ENCODE data around the gene ZNF524.
A peak's percentile ranks its signal among the peaks of the same experiment; 100 is the strongest.

The ZNF524 gene

GRCh38 chr19:55644191-55644833, 44.2 kb downstream of the ZNF524 start:
- no peak for DNase-seq

DNA sequence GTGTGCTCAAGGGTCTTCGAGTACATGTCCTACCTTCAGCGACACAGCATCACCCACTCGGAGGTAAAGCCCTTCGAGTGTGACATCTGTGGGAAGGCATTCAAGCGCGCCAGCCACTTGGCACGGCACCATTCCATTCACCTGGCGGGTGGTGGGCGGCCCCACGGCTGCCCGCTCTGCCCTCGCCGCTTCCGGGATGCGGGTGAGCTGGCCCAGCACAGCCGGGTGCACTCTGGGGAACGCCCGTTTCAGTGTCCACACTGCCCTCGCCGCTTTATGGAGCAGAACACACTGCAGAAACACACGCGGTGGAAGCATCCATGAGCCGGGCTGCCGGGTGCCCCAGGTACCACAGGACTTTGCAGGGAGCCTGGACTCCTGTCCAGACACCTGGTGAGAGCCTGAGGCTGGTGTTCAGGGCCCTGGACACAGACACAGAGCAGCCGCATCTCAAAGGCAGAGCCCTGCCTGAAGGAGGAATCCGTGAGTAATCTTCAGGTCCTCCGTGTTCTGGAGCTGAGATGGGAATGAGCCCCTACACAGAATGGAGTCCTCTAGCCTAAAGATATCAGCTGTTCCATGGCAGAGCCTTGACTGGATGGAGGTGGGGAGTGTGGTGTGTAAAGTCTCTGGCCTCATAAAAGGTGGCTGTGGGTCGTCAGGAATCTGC, 44.9 kb downstream of the ZNF524 start:
- no peak for DNase-seq

- DNase-seq = no peak
Measured at GRCh38 chr19:55645512-55645881, 45.4 kb downstream of the ZNF524 start.

- no peak for DNase-seq
Measured at GRCh38 chr19:55646889-55647731, 47.0 kb downstream of the ZNF524 start.

DNA sequence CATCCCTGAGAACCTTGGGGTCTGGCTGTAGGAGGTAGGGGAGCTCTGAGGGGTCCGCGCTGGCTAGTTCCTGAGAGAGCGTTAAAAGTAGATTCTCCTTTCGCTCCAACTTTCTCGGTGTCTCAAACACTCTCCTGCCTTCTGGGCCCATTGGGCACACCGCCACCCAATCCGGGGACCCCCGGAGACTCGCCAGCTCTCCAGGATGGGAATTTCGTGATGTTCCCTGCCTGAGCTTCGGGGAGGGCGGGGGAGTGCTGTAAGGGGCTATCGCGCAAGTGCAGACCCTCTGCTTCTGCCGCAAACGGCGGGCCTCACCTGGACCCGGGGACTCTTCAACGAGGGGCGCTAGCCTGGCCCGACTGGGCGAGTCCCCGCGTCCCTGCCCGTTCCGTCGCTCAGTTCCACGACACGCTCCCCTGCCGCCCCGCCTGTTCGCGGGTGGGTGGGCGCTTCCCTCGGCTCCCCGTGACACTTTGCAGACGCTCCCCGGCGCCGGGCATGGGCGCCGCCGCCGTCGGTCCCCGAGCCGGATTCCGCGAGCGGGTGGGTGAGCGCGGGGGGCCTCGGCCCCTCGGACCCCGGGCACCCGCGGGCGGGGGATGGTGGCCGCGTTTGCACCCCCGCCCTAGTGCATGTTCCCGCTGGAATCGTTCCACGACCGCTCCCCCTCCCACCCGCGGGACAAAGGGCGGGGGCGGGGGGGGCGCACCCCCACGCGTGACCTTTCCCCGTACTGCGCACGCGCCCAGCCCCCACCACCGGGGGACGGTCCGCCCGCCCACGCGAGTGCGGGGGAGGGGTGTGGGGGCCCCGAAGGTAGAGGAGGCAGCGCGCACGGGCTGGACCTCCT, 47.9 kb downstream of the ZNF524 start, which contains the start of gene CCDC106:
CCDC106 (plus strand) TSS at position 481 of the 853 bp plus-strand sequence. CDS start 835 bp downstream, outside the sequence.
- peak; percentile 53 for DNase-seq

DNA sequence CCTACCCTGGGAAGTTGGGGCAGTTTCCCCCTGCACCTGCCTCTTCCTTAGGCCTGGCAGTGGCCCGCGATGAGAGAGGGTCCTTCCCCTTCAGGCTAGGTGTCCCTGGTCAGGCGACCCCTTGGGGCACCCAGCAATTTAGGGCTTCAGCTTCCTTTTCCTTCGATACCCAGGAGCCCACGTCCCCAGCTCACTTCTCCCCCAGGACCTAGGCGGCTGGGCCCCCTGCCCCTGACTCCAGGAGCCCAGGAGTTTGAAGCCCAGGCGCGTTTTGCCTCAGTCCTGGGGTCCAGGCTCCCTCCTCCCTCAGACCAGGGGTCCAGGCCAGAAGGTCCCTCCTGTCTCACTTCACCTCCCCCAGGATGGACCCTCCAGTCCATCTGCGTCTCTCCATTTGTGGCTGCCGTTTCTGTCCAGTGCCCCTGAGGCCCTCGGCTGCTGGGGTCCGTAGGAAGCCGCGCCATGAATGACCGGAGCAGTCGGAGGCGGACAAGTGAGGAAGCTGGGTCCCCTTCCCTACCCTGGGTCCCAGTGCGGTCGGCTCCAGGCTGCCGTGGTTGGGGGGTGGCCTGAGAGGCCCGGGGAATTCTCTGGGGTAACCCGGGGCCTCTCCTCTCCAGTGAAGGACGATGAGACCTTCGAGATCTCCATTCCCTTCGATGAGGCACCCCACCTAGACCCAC, 48.6 kb downstream of the ZNF524 start:
- no peak for DNase-seq

GRCh38 chr19:55649268-55650125, 49.4 kb downstream of the ZNF524 start:
- DNase-seq = no peak

GRCh38 chr19:55650126-55650557, 50.1 kb downstream of the ZNF524 start:
- no peak for DNase-seq

DNA sequence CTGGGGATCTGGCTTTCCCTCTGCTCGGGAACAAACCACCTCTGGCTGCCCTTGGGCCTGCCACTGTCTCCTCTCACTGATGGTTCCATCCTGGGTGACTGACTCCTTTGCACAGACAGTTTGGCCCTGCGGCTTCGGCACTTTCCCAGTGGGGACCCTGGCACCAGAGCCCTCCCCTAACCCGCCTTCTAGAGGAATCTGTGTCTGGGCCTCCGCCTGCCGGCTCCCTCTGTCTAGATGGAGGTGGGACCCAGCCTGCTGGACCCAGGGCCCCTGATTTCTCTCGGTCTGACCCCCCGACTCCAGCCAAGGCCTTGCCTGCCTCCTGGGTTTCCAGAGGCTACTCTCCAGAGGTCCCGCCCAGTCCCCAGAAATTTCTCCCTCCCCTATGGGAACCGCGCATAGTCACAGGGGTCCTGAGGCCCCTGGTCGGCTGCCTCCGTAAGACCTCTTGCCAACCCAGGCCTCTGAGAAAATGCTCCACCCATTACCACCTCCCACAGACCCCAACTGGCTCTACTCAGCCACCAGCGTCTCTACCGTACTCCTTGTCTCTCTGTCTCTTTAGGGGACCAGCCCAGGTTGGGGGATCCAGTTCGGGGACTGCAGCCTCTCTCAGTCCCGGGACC, 50.6 kb downstream of the ZNF524 start:
- no peak for DNase-seq

DNA sequence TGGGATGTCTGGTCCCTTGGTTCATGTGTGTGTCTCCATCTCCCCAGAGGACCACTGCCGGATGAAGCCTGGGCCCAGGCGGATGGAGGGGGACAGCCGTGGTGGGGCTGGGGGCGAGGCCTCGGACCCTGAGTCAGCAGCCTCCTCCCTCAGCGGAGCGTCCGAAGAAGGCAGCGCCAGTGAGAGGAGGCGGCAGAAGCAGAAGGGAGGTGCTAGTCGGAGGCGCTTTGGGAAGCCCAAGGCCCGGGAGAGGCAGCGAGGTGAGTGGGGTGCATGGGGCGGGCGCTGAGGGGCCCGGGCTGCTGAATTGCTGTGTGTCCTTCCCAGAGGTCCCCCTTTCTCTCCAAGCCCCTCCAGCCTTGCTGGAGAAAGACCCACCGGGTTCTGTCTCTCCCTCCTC, 51.1 kb downstream of the ZNF524 start:
- no peak for DNase-seq

GRCh38 chr19:55652311-55653128, 52.4 kb downstream of the ZNF524 start:
- DNase-seq = no peak
